ENCODE measurements around the gene KIAA0513. TPM values are rescaled to one million over a fixed set of nuclear protein-coding genes. Genes with fewer than 3 reads are reported as not detected.

Gene KIAA0513
- total RNA-seq, 1 experiment from 2014 or later = 8.7 TPM

DNA sequence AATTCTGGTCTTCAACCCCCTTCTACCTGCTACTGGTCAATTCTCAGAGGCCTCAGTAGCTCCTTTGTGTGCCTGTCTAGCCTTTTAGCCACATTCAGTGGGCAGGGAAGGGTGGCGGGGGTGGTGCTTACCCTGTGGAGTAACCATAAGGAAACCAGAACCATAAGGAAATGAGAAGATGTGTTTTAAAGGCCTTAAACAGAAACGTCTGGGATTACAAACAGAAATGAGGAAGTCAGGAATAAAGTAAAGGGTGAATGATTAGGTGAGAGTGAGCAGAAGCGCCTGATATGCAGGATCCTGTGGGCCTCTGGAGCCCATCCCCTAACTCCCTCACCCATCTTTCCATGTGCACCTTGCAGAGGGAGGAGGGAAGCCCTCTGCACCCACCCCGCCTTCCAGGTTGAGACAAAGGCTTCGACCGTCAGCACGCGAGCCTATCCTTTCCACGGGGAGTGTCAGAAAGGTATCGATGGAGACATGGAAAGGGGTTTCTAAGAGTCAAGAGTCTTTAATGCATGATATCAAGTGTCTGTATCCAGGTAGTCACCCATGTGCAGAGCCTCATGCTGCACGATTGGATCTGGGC, 20.4 kb downstream of the KIAA0513 start:
- intact Hi-C loops (cut with micrococcal nuclease; ENCODE audit: unreplicated experiment) = no loop called here
- H3K27me3 ChIP-seq (ENCODE audit: control insufficient read depth, insufficient read depth, low read length) = no peaks in the 10 kb centered on the region
- ChIA-PET CTCF (interaction anchor here (1.2 kb wide), 1 partner anchor 8 kb away, joined by 4 read pairs; no protein-coding TSS in a partner anchor), POLR2A (interaction anchor here (0.6 to 0.7 kb wide), 3 partner anchors 9 to 156 kb away, joined by 3 to 14 read pairs (median 7); no protein-coding TSS in a partner anchor)
- no peak overlapping the region for H3K27ac ChIP-seq (ENCODE audit: low read length)
- TF ChIP-seq SIN3A (IDR thresholded peaks at IDR 0.05; ENCODE audit: borderline replicate concordance, insufficient read depth, low read depth, low read length) (no peak), TCF7L2 (IDR thresholded peaks at IDR 0.05; ENCODE audit: low read depth, low read length) (no peak), POLR2AphosphoS5 (IDR thresholded peaks at IDR 0.05; ENCODE audit: low read depth, low read length) (no peak)
- TF ChIP-seq, protein P1, sequence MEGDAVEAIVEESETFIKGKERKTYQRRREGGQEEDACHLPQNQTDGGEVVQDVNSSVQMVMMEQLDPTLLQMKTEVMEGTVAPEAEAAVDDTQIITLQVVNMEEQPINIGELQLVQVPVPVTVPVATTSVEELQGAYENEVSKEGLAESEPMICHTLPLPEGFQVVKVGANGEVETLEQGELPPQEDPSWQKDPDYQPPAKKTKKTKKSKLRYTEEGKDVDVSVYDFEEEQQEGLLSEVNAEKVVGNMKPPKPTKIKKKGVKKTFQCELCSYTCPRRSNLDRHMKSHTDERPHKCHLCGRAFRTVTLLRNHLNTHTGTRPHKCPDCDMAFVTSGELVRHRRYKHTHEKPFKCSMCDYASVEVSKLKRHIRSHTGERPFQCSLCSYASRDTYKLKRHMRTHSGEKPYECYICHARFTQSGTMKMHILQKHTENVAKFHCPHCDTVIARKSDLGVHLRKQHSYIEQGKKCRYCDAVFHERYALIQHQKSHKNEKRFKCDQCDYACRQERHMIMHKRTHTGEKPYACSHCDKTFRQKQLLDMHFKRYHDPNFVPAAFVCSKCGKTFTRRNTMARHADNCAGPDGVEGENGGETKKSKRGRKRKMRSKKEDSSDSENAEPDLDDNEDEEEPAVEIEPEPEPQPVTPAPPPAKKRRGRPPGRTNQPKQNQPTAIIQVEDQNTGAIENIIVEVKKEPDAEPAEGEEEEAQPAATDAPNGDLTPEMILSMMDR (IDR thresholded peaks at IDR 0.05) = no peak
- TF ChIP-seq, protein P2, sequence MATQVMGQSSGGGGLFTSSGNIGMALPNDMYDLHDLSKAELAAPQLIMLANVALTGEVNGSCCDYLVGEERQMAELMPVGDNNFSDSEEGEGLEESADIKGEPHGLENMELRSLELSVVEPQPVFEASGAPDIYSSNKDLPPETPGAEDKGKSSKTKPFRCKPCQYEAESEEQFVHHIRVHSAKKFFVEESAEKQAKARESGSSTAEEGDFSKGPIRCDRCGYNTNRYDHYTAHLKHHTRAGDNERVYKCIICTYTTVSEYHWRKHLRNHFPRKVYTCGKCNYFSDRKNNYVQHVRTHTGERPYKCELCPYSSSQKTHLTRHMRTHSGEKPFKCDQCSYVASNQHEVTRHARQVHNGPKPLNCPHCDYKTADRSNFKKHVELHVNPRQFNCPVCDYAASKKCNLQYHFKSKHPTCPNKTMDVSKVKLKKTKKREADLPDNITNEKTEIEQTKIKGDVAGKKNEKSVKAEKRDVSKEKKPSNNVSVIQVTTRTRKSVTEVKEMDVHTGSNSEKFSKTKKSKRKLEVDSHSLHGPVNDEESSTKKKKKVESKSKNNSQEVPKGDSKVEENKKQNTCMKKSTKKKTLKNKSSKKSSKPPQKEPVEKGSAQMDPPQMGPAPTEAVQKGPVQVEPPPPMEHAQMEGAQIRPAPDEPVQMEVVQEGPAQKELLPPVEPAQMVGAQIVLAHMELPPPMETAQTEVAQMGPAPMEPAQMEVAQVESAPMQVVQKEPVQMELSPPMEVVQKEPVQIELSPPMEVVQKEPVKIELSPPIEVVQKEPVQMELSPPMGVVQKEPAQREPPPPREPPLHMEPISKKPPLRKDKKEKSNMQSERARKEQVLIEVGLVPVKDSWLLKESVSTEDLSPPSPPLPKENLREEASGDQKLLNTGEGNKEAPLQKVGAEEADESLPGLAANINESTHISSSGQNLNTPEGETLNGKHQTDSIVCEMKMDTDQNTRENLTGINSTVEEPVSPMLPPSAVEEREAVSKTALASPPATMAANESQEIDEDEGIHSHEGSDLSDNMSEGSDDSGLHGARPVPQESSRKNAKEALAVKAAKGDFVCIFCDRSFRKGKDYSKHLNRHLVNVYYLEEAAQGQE (IDR thresholded peaks at IDR 0.05; ENCODE audit: insufficient read depth in 1 of 2, low read depth in 2 of 2, low read length in 1 of 2) = no peak
- in situ Hi-C loops (cut with HindIII; ENCODE audit: low pct_unique_long_range_greater_than_20kb, low sequenced_read_pairs) = no loop called here
- no peaks in the 10 kb centered on the region for H3K4me1 ChIP-seq (ENCODE audit: control insufficient read depth, insufficient read depth, low read length)
- no TSS peak for BruUV-seq (replicated peaks)
- no peaks in the 10 kb centered on the region for H3K36me3 ChIP-seq (ENCODE audit: control insufficient read depth, insufficient read depth, low read length)
- ATAC-seq (no peak), DNase-seq (ENCODE audit: low read depth, low spot score) (no peak)
- no peaks in the 10 kb centered on the region for H3K9me3 ChIP-seq (ENCODE audit: control insufficient read depth, insufficient read depth, low read depth, low read length)
- no peak overlapping the region for H3K4me3 ChIP-seq (ENCODE audit: low read depth in 2 of 2, low read length in 2 of 2)

- no peaks in the 10 kb centered on the region for H3K36me3 ChIP-seq (ENCODE audit: control insufficient read depth, insufficient read depth, low read length)
- ChIA-PET POLR2A (interaction anchor here (0.6 to 0.7 kb wide), 3 partner anchors 10 to 157 kb away, joined by 3 to 14 read pairs (median 7); no protein-coding TSS in a partner anchor), CTCF (no interaction called here)
- intact Hi-C loops (cut with micrococcal nuclease; ENCODE audit: unreplicated experiment) (no loop called here), in situ Hi-C loops (cut with HindIII; ENCODE audit: low pct_unique_long_range_greater_than_20kb, low sequenced_read_pairs) (no loop called here)
- no peak overlapping the region for H3K4me3 ChIP-seq (ENCODE audit: low read depth in 2 of 2, low read length in 2 of 2)
- TF ChIP-seq TCF7L2 (IDR thresholded peaks at IDR 0.05; ENCODE audit: low read depth, low read length) = no peak
- no peak for TF ChIP-seq SIN3A (IDR thresholded peaks at IDR 0.05; ENCODE audit: borderline replicate concordance, insufficient read depth, low read depth, low read length)
- no peak for DNase-seq (ENCODE audit: low read depth, low spot score)
- H3K27ac ChIP-seq (ENCODE audit: low read length) = no peak overlapping the region
- BruUV-seq (replicated peaks) = no TSS peak
- H3K4me1 ChIP-seq (ENCODE audit: control insufficient read depth, insufficient read depth, low read length) = no peaks in the 10 kb centered on the region
- H3K9me3 ChIP-seq (ENCODE audit: control insufficient read depth, insufficient read depth, low read depth, low read length) = no peaks in the 10 kb centered on the region
- no peaks in the 10 kb centered on the region for H3K27me3 ChIP-seq (ENCODE audit: control insufficient read depth, insufficient read depth, low read length)
- ATAC-seq = no peak
These were observed 21.4 kb downstream of the KIAA0513 start for GRCh38 chr16:85048921-85049562.
